Suppressor macrophage (primary cell): Measurements from ENCODE around the gene NRAP.

Experiments used
- DNase-seq, 4 experiments: peaks; one replicate each; pipeline ENCODE4 v3.0.0-alpha.2; 2020 to 2022

Gene NRAP

GRCh38 chr10:113639966-113640365 lies 23.9 kb downstream of the NRAP start:
- DNase-seq = no peak

GRCh38 chr10:113631684-113632367 lies 32.0 kb downstream of the NRAP start:
- DNase-seq = no peak

- DNase-seq = no peak
These were observed 32.8 kb downstream of the NRAP start for GRCh38 chr10:113630929-113631533.

GRCh38 chr10:113628607-113629153 lies 35.2 kb downstream of the NRAP start:
- DNase-seq = no peak

DNA sequence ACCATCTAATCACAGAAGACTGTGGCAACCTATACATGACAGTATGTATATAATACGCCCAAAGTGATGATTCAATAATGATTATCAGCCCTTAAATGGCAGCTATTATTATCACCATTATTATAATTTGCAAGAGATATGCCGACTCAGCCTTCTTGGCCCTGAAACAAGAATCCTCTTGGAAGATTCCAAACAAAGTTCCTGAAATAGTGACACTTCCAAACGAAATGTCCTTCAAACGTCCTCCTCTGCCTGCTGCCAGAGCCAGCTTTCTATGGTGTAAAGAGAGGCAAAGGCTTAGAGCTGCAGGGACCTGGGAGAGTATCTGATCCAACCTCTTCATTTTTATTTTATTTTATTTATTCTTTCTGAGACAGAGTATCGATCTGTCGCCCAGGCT lies 36.0 kb downstream of the NRAP start:
- DNase-seq = no peak

GRCh38 chr10:113626809-113627355 lies 37.0 kb downstream of the NRAP start:
- no peak for DNase-seq

DNA sequence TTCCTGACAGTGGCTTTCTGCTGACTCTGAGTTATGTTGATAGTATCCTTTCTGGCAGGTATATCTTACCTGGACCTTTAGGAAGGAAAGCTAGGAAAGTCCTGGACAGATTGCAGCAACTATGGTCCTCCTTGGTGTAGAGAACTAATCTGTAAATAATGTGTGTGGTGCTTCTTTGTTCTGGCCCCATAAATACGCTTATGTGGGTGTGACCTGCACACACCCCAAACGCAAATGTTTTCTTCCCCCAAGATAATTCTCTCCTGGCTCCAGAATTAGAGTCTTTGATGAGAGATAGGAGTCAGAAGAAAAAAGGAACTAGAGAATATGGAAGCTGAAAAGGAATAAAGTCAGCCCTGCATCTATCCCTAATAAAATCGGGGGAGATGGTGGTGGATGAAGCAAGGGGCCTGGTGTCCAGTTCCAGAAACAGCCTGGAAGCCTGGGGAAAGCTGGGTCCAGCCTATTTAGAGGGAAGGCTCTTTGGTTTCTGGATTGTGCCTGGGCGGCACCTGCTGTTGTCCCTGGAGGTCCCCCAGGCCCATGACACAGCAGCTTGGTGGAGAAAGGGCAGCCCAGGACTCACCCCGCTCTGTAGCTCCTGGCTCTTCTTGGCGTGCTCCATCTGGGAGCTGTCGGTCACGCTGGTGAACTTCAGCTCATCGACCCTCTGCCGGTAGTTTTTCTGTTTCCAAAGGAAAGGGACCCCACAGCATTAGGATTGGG lies 38.2 kb downstream of the NRAP start:
- no peak for DNase-seq

- no peak for DNase-seq
These were observed 41.0 kb downstream of the NRAP start for GRCh38 chr10:113622831-113623230.

- no peak for DNase-seq
These were observed 42.0 kb downstream of the NRAP start for GRCh38 chr10:113621799-113622198.

GRCh38 chr10:113620936-113621335 lies 42.9 kb downstream of the NRAP start:
- DNase-seq = no peak

- DNase-seq = no peak
These were observed 43.3 kb downstream of the NRAP start for GRCh38 chr10:113620511-113620910.

DNA sequence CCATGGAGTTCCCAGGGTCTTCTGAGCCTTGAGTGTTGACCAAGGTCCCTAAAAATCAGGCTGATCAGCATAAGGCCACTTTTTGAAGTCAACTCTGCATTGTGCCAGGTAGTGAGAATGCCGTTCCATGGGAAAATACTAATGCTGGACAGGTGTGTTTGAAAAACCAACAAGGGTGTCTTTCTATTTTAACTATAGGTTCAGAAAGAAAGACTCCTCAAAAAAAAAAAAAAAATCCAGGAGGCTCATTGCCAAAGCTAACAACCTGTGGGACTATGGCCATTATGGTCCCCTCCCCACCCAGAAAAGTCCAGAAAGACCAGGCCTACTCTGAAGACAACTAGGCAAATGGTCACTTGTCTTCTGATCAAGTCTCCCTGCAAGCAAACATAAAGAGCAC lies 44.4 kb downstream of the NRAP start:
- no peak for DNase-seq

GRCh38 chr10:113618338-113618737 lies 45.5 kb downstream of the NRAP start:
- no peak for DNase-seq

GRCh38 chr10:113617086-113617485 lies 46.8 kb downstream of the NRAP start:
- no peak for DNase-seq

DNA sequence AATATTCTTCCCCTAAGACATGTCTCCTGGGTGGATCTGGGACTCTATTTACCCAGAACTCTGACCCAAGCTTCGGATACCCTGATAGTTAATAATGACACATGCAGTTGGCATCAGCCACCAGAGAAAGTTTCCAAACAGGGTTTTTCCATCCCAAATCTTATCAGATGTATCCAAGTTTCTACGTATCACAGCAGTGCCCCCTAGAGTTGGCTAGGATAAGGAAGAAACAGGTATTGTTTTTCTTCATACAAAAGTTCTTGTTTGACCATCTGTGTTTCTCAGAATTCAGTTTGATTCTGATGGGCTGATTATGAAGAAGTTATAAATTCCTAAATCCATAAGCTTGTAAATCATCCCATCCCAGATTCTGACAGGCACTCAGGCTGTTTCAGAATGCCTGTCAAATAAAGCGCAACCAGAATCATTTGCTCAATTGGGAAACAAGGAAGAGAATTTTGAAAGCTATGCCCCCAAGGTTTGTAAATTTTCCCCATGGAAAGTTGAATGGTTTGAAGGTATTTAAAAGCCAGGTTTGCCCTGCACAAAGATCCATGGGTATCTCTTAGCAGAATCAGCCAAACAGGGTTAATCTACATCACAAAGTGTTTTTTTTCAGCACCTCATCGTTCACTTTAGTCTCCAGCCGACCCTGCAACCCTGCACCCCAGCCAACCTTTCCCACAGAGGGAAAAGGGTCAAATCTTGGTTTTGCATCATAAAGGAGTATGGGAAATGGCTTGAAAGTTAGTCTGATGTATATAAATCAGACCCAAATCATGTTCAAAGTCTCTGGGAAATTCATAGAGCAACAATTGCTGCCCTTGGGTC lies 47.4 kb downstream of the NRAP start:
- peak in 3 of 4 experiments; percentile 7 to 26 (median 10) for DNase-seq

DNA sequence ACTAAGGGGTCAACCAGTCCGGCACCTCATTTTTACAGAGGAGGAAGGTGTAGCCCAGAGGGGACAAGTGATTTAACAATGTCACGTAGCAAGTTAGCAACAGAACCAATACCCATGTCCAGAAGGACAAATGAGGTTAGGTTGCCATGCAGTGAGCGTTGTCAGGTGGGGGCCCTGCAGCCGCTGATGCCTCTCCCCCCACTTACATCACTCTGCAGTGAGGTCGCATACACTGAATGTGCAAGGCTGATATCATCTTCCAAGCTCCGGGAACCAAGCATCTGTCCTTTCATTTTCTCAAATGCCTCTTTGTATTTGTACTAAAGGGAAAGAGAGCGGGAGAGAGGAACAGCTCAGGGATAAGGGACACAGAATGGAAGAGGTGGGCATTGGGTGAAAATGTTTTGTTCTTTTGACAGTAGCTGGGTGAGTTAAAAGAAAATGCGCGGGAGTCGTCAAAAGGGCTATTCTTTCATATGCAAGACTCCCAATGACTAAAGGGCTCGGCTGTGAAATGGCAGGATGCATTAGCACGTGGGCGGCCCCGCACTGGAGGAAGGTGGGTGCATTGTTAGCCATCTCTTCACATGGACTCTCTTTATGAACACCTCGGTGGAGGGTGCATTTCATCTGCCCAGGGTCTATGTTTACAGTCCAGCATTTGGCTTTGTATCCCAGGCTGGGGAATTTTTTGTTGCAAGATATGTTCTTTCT lies 49.7 kb downstream of the NRAP start:
- no peak for DNase-seq

- peak in 2 of 4 experiments; percentile 25 to 27 for DNase-seq
These were observed 50.4 kb downstream of the NRAP start for GRCh38 chr10:113613427-113613826.

DNA sequence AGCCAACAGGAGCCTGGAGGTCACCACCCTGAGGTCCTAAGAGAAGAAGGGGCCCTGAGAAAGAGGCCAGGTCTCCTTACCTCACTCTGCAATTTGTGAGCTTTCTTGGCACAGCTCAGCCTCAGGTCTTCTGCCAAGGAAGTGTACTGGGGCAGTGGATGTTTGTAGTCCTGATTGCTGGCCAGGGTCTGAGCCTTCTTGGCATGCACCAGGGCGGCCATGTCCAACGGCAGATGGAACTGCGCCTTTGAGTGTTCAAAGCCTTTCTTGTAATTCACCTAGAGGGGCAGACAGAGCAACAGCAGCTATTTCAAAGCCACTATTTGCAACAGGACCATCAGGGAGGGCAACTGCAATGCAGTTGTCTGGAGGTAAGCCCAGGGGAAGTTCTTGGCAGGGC lies 51.7 kb downstream of the NRAP start:
- DNase-seq = no peak

GRCh38 chr10:113610631-113611601 lies 52.9 kb downstream of the NRAP start:
- no peak for DNase-seq

GRCh38 chr10:113609704-113610108 lies 54.1 kb downstream of the NRAP start:
- DNase-seq = no peak
